IMR-90 (cell line): Measurements from ENCODE around the gene APP. TPM values are rescaled to one million over a fixed set of nuclear protein-coding genes. Genes with fewer than 3 reads are reported as not detected.

ENCODE experiments used
- ATAC-seq: fragments of 200-7000 bp; cut with Tn5 transposase; 2 replicates; pipeline ENCODE4 v1.9.1; 2020; ENCODE audit warnings: low read depth, mild to moderate bottlenecking, moderate library complexity
- BruUV-seq: library from RNA; stranded (reverse); fragments of 400-500 nt; replicated peaks from 2 replicates; lab custom pipeline; 2021; lab: Mats Ljungman, UMichigan
- CTCF ChIA-PET: fragments of 300-600 bp; formaldehyde crosslinking; extraction: SDS; loops from one replicate; lab custom pipeline; 2021; ENCODE audit warnings: antibody characterized with exemption; lab: Yijun Ruan, JAX
- POLR2A ChIA-PET: fragments of 300-600 bp; sonication (Branson Sonifier 250); formaldehyde crosslinking; loops from one replicate; lab custom pipeline; 2022; ENCODE audit warnings: antibody characterized with exemption; ENCODE audit not compliant: unreplicated experiment; lab: Charles Lee
- DNase-seq: peaks from one replicate; pipeline ENCODE4 v3.0.0; 2013
- H2AFZ ChIP-seq: replicated peaks from 2 replicates; pipeline ENCODE3; 2013; ENCODE audit warnings: low read length, mild to moderate bottlenecking; ENCODE audit not compliant: poor library complexity
- H2AK5ac ChIP-seq: 2 replicates; pipeline ENCODE4 v1.6.1; 2013; ENCODE audit warnings: low read depth, low read length, inconsistent platforms
- H2AK9ac ChIP-seq: replicated peaks from 2 replicates; pipeline ENCODE3; 2013; ENCODE audit warnings: mild to moderate bottlenecking, low read depth, low read length, moderate library complexity; ENCODE audit not compliant: poor library complexity
- H2BK120ac ChIP-seq: 2 replicates; pipeline ENCODE4 v1.6.1; 2013; ENCODE audit warnings: low read depth, low read length, inconsistent platforms
- H2BK15ac ChIP-seq: 3 replicates; pipeline ENCODE4 v1.6.1; 2013; ENCODE audit warnings: low read depth, low read length, inconsistent platforms
- H2BK20ac ChIP-seq: 2 replicates; pipeline ENCODE4 v1.6.1; 2013; ENCODE audit warnings: low read depth, mild to moderate bottlenecking, inconsistent platforms, low read length, moderate library complexity
- H2BK5ac ChIP-seq: 2 replicates; pipeline ENCODE4 v1.6.1; 2013; ENCODE audit warnings: mild to moderate bottlenecking, low read depth, low read length, inconsistent platforms; ENCODE audit not compliant: poor library complexity, severe bottlenecking
- H3K14ac ChIP-seq: replicated peaks from 2 replicates; pipeline ENCODE4 v1.6.1; 2013; ENCODE audit warnings: low read depth, low read length, inconsistent platforms
- H3K18ac ChIP-seq: 2 replicates; pipeline ENCODE4 v1.6.1; 2013; ENCODE audit warnings: low read depth, low read length, control low read depth
- H3K23ac ChIP-seq: 2 replicates; pipeline ENCODE4 v1.6.1; 2013; ENCODE audit warnings: low read depth, low read length, inconsistent platforms
- H3K27ac ChIP-seq: 2 replicates; pipeline ENCODE4 v1.5.1; 2013; ENCODE audit warnings: mild to moderate bottlenecking, control low read depth, low read length; ENCODE audit not compliant: insufficient read depth
- H3K27me3 ChIP-seq: 2 replicates; pipeline ENCODE4 v1.6.1; 2013; ENCODE audit warnings: low read length; ENCODE audit not compliant: control insufficient read depth, insufficient read depth
- H3K36me3 ChIP-seq: 2 replicates; pipeline ENCODE4 v1.6.1; 2013; ENCODE audit warnings: low read length, mixed read lengths; ENCODE audit not compliant: control insufficient read depth, insufficient read depth
- H3K4ac ChIP-seq: 2 replicates; pipeline ENCODE4 v1.6.1; 2013; ENCODE audit warnings: low read depth, low read length, inconsistent platforms
- H3K4me1 ChIP-seq: 2 replicates; pipeline ENCODE4 v1.6.1; 2013; ENCODE audit warnings: low read length, mixed read lengths; ENCODE audit not compliant: control insufficient read depth, insufficient read depth
- H3K4me2 ChIP-seq: 2 replicates; pipeline ENCODE4 v1.6.1; 2013; ENCODE audit warnings: low read depth, mild to moderate bottlenecking, control low read depth, low read length, moderate library complexity
- H3K4me3 ChIP-seq: 2 replicates; pipeline ENCODE4 v1.5.1; 2013; ENCODE audit warnings: low read depth, mild to moderate bottlenecking, control low read depth, low read length, moderate library complexity; ENCODE audit not compliant: insufficient read depth
- H3K56ac ChIP-seq: 2 replicates; pipeline ENCODE4 v1.6.1; 2013; ENCODE audit warnings: low read length, inconsistent platforms; ENCODE audit not compliant: insufficient read depth; ENCODE audit errors: extremely low read depth
- H3K79me1 ChIP-seq, 2 experiments: 2 replicates each; pipeline ENCODE4 v1.6.1; 2013; ENCODE audit warnings: low read length in 2 of 2, inconsistent platforms in 1 of 2, low read depth in 1 of 2
- H3K9ac ChIP-seq: 2 replicates; pipeline ENCODE4 v1.6.1; 2013; ENCODE audit warnings: low read depth, low read length, control low read depth
- H3K9me1 ChIP-seq: 2 replicates; pipeline ENCODE4 v1.6.1; 2013; ENCODE audit warnings: low read length, inconsistent platforms; ENCODE audit not compliant: insufficient read depth
- H3K9me3 ChIP-seq: 2 replicates; pipeline ENCODE4 v1.6.1; 2013; ENCODE audit warnings: low read length; ENCODE audit not compliant: control insufficient read depth, insufficient read depth
- H4K20me1 ChIP-seq: 2 replicates; pipeline ENCODE4 v1.6.1; 2013; ENCODE audit warnings: low read length, inconsistent platforms; ENCODE audit not compliant: insufficient read depth
- H4K5ac ChIP-seq: 2 replicates; pipeline ENCODE4 v1.6.1; 2013; ENCODE audit warnings: mild to moderate bottlenecking, low read depth, low read length, control low read depth
- H4K8ac ChIP-seq, 2 experiments: 2 replicates each; pipeline ENCODE4 v1.6.1; 2013; ENCODE audit warnings: low read depth in 2 of 2, low read length in 2 of 2, control low read depth in 1 of 2, inconsistent platforms in 1 of 2
- H4K91ac ChIP-seq: 2 replicates; pipeline ENCODE4 v1.6.1; 2013; ENCODE audit warnings: low read depth, low read length, inconsistent platforms; ENCODE audit not compliant: insufficient read depth
- BHLHE40 ChIP-seq: fragments of 150-350 bp; IDR thresholded peaks from 2 replicates; pipeline ENCODE4 v1.6.1; 2016; ENCODE audit warnings: mild to moderate bottlenecking, low read depth, low read length
- CEBPB ChIP-seq: IDR thresholded peaks from 2 replicates; pipeline ENCODE4 v1.6.1; 2012; ENCODE audit warnings: low read depth, low read length, improper control_type of control experiment
- CHD1 ChIP-seq: IDR thresholded peaks from 2 replicates; pipeline ENCODE4 v1.6.1; 2012; ENCODE audit warnings: low read depth, low read length, improper control_type of control experiment
- CTCF ChIP-seq: conservative IDR thresholded peaks from 2 replicates; pipeline ENCODE4 v1.5.1; 2012; ENCODE audit warnings: mild to moderate bottlenecking, low read depth, low read length, improper control_type of control experiment
- ELK1 ChIP-seq: fragments of 150-350 bp; IDR thresholded peaks from 2 replicates; pipeline ENCODE4 v1.6.1; 2016; ENCODE audit warnings: low read depth, mild to moderate bottlenecking, low read length, moderate library complexity, borderline replicate concordance
- FOS ChIP-seq: fragments of 150-350 bp; IDR thresholded peaks from 2 replicates; pipeline ENCODE4 v1.6.1; 2016; ENCODE audit warnings: low read depth, low read length
- MAFK ChIP-seq: IDR thresholded peaks from 2 replicates; pipeline ENCODE4 v1.6.1; 2012; ENCODE audit warnings: low read depth, low read length, improper control_type of control experiment
- MAZ ChIP-seq: IDR thresholded peaks from 2 replicates; pipeline ENCODE4 v1.6.1; 2012; ENCODE audit warnings: low read depth, mild to moderate bottlenecking, low read length, improper control_type of control experiment, moderate library complexity, borderline replicate concordance
- MXI1 ChIP-seq: IDR thresholded peaks from 2 replicates; pipeline ENCODE4 v1.6.1; 2012; ENCODE audit warnings: low read depth, mild to moderate bottlenecking, low read length, moderate library complexity, borderline replicate concordance
- NFE2L2 ChIP-seq: fragments of 150-350 bp; IDR thresholded peaks from 2 replicates; pipeline ENCODE4 v1.6.1; 2016; ENCODE audit warnings: low read depth, mild to moderate bottlenecking, low read length
- POLR2A ChIP-seq: IDR thresholded peaks from 2 replicates; pipeline ENCODE4 v1.6.1; 2012; ENCODE audit warnings: mild to moderate bottlenecking, low read depth, low read length
- RAD21 ChIP-seq: IDR thresholded peaks from 2 replicates; pipeline ENCODE4 v1.6.1; 2012; ENCODE audit warnings: low read length, improper control_type of control experiment
- RCOR1 ChIP-seq: IDR thresholded peaks from 2 replicates; pipeline ENCODE4 v1.6.1; 2012; ENCODE audit warnings: mild to moderate bottlenecking, low read length, improper control_type of control experiment; ENCODE audit not compliant: insufficient replicate concordance
- RFX5 ChIP-seq: IDR thresholded peaks from 2 replicates; pipeline ENCODE4 v1.8.0; 2012; ENCODE audit warnings: low read depth, mild to moderate bottlenecking, low read length, moderate library complexity
- SMC3 ChIP-seq: fragments of 150-350 bp; IDR thresholded peaks from 2 replicates; pipeline ENCODE4 v1.6.1; 2016; ENCODE audit warnings: low read depth, mild to moderate bottlenecking, antibody characterized with exemption, low read length, moderate library complexity
- USF2 ChIP-seq: fragments of 150-350 bp; IDR thresholded peaks from 2 replicates; pipeline ENCODE4 v1.6.1; 2017; ENCODE audit warnings: mild to moderate bottlenecking, antibody characterized with exemption, low read length, low read depth
- WGBS, 2 experiments: methylation state at CpG; one replicate each; pipeline versions ENCODE4 v1.1.5 to v1.1.7; 2013; ENCODE audit warnings: missing lambda C conversion rate in 2 of 2; ENCODE audit not compliant: insufficient read length in 1 of 2; ENCODE audit errors: extremely low coverage in 2 of 2; 5-methylcytosine and 5-hydroxymethylcytosine counted together
- dilution Hi-C: fragments of 300-500 bp; cut with HindIII; formaldehyde crosslinking; loops from one replicate; pipeline ENCODE4 v1.14.3; 2018; ENCODE audit warnings: low sequenced_read_pairs; ENCODE audit not compliant: unreplicated experiment
- in situ Hi-C: fragments of 300-500 bp; cut with MboI; formaldehyde crosslinking; loops from 3 replicates; pipeline ENCODE4 v1.14.3; 2019; ENCODE audit warnings: low sequenced_read_pairs, inconsistent platforms, mixed read lengths
- intact Hi-C: fragments of 100-400 bp; cut with micrococcal nuclease; formaldehyde crosslinking; loops from 2 replicates; pipeline ENCODE4 v1.10.0; 2022
- polyA plus RNA-seq, 3 experiments: library from polyadenylated mRNA; depleted of rRNA; stranded (reverse); fragments of >200 nt; gene quantifications; 2 replicates each; pipeline ENCODE4 v1.2.3, GENCODE V29; 2012; ENCODE audit warnings: low replicate concordance in 1 of 3
- total RNA-seq: library from RNA; depleted of rRNA; stranded (reverse); fragments of >200 nt; gene quantifications from 2 replicates; pipeline ENCODE4 v1.2.3, GENCODE V29; 2012

APP gene
- total and polyA plus RNA-seq, 2 of the 4 experiments (the other 2 are of a cell fraction): 191 to 530 TPM

- no peaks in the 10 kb centered on the region for H3K9me3 ChIP-seq
- H4K5ac ChIP-seq: no peak overlapping the region
- in situ Hi-C loops (no loop called here), intact Hi-C loops (no loop called here), dilution Hi-C loops (no loop called here)
- H3K9ac ChIP-seq: no peak overlapping the region
- no CpG with 5 or more reads among the region's 4 CpGs for WGBS, 2 experiments
- no peak overlapping the region for H3K23ac ChIP-seq
- no peak overlapping the region for H3K4ac ChIP-seq
- no peak overlapping the region for H2BK20ac ChIP-seq
- no peak overlapping the region for H4K91ac ChIP-seq
- H2AK9ac ChIP-seq: no peak overlapping the region
- no peak overlapping the region for H2BK15ac ChIP-seq
- POLR2A ChIA-PET: no interaction called here
- no peak overlapping the region for H2AFZ ChIP-seq
- CTCF ChIA-PET: no interaction called here
- H3K4me3 ChIP-seq: no peak overlapping the region
- H4K8ac ChIP-seq: no peak overlapping the region
- TF ChIP-seq SMC3: no peak
- TF ChIP-seq NFE2L2: no peak
- TF ChIP-seq MAZ: no peak
- no peak for TF ChIP-seq RFX5
- TF ChIP-seq RAD21: no peak
- no peak for TF ChIP-seq MXI1
- no peak for TF ChIP-seq POLR2A
- no peak for TF ChIP-seq ELK1
- TF ChIP-seq USF2: no peak
- no peak for TF ChIP-seq CTCF
- TF ChIP-seq RCOR1: no peak
- no peak for TF ChIP-seq CHD1
- TF ChIP-seq FOS: no peak
- TF ChIP-seq BHLHE40: no peak
- no peak for TF ChIP-seq MAFK
- no peak for TF ChIP-seq CEBPB
- peaks cover 5% of the 10 kb centered on the region; the same call in 1 of the 2 replicates for H3K9me1 ChIP-seq
- H3K14ac ChIP-seq: no peak overlapping the region
- H3K79me1 ChIP-seq: peaks cover 16 to 38% of the 10 kb centered on the region in 2 experiments
- ATAC-seq: no peak
- DNase-seq: no peak
- peaks cover 6% of the 10 kb centered on the region for H3K36me3 ChIP-seq
- H2BK5ac ChIP-seq: no peak overlapping the region
- no peaks in the 10 kb centered on the region for H4K20me1 ChIP-seq
- H3K56ac ChIP-seq: no peak overlapping the region
- H2AK5ac ChIP-seq: no peak overlapping the region
- H3K4me1 ChIP-seq: no peaks in the 10 kb centered on the region
- no peak overlapping the region for H3K4me2 ChIP-seq
- no peak overlapping the region for H2BK120ac ChIP-seq
- H3K18ac ChIP-seq: no peak overlapping the region
- BruUV-seq: no TSS peak
- H3K27ac ChIP-seq: no peak overlapping the region
- no peaks in the 10 kb centered on the region for H3K27me3 ChIP-seq
These were observed 150.5 kb downstream of the APP start for GRCh38 chr21:26020081-26020480.
